ENCODE measurements around the gene MEOX1.

The MEOX1 gene

GRCh38 chr17:43659823-43660617, 1.7 kb downstream of the MEOX1 start:
- H3K4me3 ChIP-seq (ENCODE audit: low read depth, low read length): no peak overlapping the region
- no peaks in the 10 kb centered on the region for H3K9me3 ChIP-seq (ENCODE audit: severe bottlenecking)
- no peak overlapping the region for H3K27ac ChIP-seq
- H3K27me3 ChIP-seq (ENCODE audit: insufficient read depth, low read depth, severe bottlenecking): no peaks in the 10 kb centered on the region
- no peak for DNase-seq
- H3K36me3 ChIP-seq: no peaks in the 10 kb centered on the region
- TF ChIP-seq, protein P1, sequence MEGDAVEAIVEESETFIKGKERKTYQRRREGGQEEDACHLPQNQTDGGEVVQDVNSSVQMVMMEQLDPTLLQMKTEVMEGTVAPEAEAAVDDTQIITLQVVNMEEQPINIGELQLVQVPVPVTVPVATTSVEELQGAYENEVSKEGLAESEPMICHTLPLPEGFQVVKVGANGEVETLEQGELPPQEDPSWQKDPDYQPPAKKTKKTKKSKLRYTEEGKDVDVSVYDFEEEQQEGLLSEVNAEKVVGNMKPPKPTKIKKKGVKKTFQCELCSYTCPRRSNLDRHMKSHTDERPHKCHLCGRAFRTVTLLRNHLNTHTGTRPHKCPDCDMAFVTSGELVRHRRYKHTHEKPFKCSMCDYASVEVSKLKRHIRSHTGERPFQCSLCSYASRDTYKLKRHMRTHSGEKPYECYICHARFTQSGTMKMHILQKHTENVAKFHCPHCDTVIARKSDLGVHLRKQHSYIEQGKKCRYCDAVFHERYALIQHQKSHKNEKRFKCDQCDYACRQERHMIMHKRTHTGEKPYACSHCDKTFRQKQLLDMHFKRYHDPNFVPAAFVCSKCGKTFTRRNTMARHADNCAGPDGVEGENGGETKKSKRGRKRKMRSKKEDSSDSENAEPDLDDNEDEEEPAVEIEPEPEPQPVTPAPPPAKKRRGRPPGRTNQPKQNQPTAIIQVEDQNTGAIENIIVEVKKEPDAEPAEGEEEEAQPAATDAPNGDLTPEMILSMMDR (IDR thresholded peaks at IDR 0.05; ENCODE audit: low read depth, low read length): no peak

- Histone ChIP-seq H3K27me3 (ENCODE audit: insufficient read depth, low read depth, severe bottlenecking) (no peaks in the 10 kb centered on the region), H3K9me3 (ENCODE audit: severe bottlenecking) (no peaks in the 10 kb centered on the region), H3K4me3 (ENCODE audit: low read depth, low read length) (no peak overlapping the region), H3K36me3 (no peaks in the 10 kb centered on the region), H3K27ac (no peak overlapping the region)
- TF ChIP-seq, protein P1 (IDR thresholded peaks at IDR 0.05; ENCODE audit: low read depth, low read length): no peak
- no peak for DNase-seq
These were observed 2.8 kb downstream of the MEOX1 start for GRCh38 chr17:43658900-43659299.

DNA sequence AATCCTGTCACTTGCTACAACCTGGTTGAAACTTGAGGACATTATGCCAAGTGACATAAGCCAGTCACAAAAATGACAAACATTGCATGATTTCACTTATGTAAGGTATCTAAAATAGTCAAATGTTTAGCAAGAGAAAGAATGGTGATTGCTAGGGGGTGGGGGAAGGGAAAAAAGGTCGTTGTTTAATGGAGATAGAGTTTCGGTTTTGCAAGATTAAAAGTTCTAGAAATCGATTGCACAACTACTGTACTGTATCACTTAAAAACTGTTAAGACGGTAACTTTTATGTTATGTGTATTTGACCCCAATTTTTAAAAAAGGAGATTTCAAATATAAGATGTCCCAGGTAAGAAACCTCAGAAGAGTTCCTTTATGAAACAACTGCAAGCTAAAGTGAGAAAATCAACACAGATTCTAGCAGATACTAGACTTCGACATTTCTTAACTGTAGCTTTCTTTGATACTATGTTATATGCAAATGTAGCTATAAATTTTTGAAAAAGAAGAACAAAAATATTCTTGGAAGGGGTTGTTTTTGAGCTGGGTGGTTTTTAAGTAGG, 5.9 kb downstream of the MEOX1 start:
- H3K27me3 ChIP-seq (ENCODE audit: insufficient read depth, low read depth, severe bottlenecking): no peaks in the 10 kb centered on the region
- peak overlapping the region; percentile 24 for H3K27ac ChIP-seq
- TF ChIP-seq, protein P1 (IDR thresholded peaks at IDR 0.05; ENCODE audit: low read depth, low read length): no peak
- H3K36me3 ChIP-seq: no peaks in the 10 kb centered on the region
- H3K4me3 ChIP-seq (ENCODE audit: low read depth, low read length): no peak overlapping the region
- H3K9me3 ChIP-seq (ENCODE audit: severe bottlenecking): no peaks in the 10 kb centered on the region
- DNase-seq: no peak

GRCh38 chr17:43652124-43652480, 9.6 kb downstream of the MEOX1 start:
- Histone ChIP-seq H3K27ac (no peak overlapping the region), H3K27me3 (ENCODE audit: insufficient read depth, low read depth, severe bottlenecking) (no peaks in the 10 kb centered on the region), H3K4me3 (ENCODE audit: low read depth, low read length) (no peak overlapping the region), H3K9me3 (ENCODE audit: severe bottlenecking) (no peaks in the 10 kb centered on the region), H3K36me3 (no peaks in the 10 kb centered on the region)
- no peak for DNase-seq
- TF ChIP-seq, protein P1 (IDR thresholded peaks at IDR 0.05; ENCODE audit: low read depth, low read length): no peak

DNA sequence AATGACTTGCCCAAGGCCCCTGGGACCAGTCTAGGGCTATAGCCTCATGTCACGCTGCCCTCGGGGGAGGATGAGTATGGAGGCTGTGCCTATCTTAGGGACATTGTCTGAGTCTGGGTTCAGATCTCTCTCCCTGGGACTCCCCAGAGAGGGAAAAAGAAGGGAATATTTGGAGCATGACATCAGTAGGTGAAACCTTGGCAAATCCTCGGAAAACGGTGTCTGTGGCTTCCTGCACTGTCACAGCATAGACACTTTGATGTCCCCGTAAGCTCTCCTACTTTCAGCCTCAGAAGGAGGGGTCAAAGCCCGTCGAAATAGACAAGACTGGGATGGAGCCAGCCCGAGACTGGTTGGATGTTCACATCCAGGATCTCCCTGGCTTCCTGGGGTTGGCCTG, 11.3 kb downstream of the MEOX1 start:
- DNase-seq: no peak
- H3K9me3 ChIP-seq (ENCODE audit: severe bottlenecking): peaks cover 4% of the 10 kb centered on the region
- TF ChIP-seq, protein P1 (IDR thresholded peaks at IDR 0.05; ENCODE audit: low read depth, low read length): no peak
- no peaks in the 10 kb centered on the region for H3K27me3 ChIP-seq (ENCODE audit: insufficient read depth, low read depth, severe bottlenecking)
- H3K36me3 ChIP-seq: no peaks in the 10 kb centered on the region
- H3K4me3 ChIP-seq (ENCODE audit: low read depth, low read length): no peak overlapping the region
- no peak overlapping the region for H3K27ac ChIP-seq
